Measurements from ENCODE around the gene NUPR1.

Gene NUPR1

GRCh38 chr16:28526201-28527099, 12.3 kb downstream of the NUPR1 start:
- DNase-seq = no peak

GRCh38 chr16:28524681-28525171, 14.0 kb downstream of the NUPR1 start:
- DNase-seq = peak; percentile 51 to 77 (median 62)

GRCh38 chr16:28522792-28523191, 16.0 kb downstream of the NUPR1 start:
- no peak for DNase-seq

GRCh38 chr16:28521436-28521835, 17.3 kb downstream of the NUPR1 start:
- no peak for DNase-seq

GRCh38 chr16:28520672-28521071, 18.1 kb downstream of the NUPR1 start:
- DNase-seq = no peak

GRCh38 chr16:28514246-28514645, 24.5 kb downstream of the NUPR1 start:
- no peak for DNase-seq

GRCh38 chr16:28513484-28514181, 25.1 kb downstream of the NUPR1 start:
- DNase-seq = no peak

- peak in 1 of 3 donors; percentile 55 for DNase-seq
These were observed 26.7 kb downstream of the NUPR1 start for GRCh38 chr16:28511801-28512789.

- no peak for DNase-seq
These were observed 27.7 kb downstream of the NUPR1 start for GRCh38 chr16:28511031-28511430.

- peak; percentile 56 to 75 (median 63) for DNase-seq
These were observed 33.2 kb downstream of the NUPR1 start for GRCh38 chr16:28505489-28506137.

GRCh38 chr16:28504707-28505404, 33.9 kb downstream of the NUPR1 start:
- DNase-seq = no peak

- no peak for DNase-seq
These were observed 35.1 kb downstream of the NUPR1 start for GRCh38 chr16:28503470-28504259.

GRCh38 chr16:28502290-28502689, 36.5 kb downstream of the NUPR1 start:
- no peak for DNase-seq

- no peak for DNase-seq
These were observed 37.2 kb downstream of the NUPR1 start for GRCh38 chr16:28501258-28502232.

GRCh38 chr16:28500476-28501180, 38.1 kb downstream of the NUPR1 start:
- DNase-seq = peak; percentile 82 to 94 (median 83)

- DNase-seq = peak; percentile 28 to 67 (median 58)
These were observed 38.9 kb downstream of the NUPR1 start for GRCh38 chr16:28499854-28500253.

GRCh38 chr16:28498666-28499381, 40.0 kb downstream of the NUPR1 start:
- no peak for DNase-seq
